ENCODE data around the gene STAB2. TPM values are rescaled to one million over a fixed set of nuclear protein-coding genes. Genes with fewer than 3 reads are reported as not detected.
A peak's percentile ranks its signal among the peaks of the same experiment; 100 is the strongest.

The STAB2 gene
- total and polyA plus RNA-seq, 7 experiments from 2014 or later: not detected

DNA sequence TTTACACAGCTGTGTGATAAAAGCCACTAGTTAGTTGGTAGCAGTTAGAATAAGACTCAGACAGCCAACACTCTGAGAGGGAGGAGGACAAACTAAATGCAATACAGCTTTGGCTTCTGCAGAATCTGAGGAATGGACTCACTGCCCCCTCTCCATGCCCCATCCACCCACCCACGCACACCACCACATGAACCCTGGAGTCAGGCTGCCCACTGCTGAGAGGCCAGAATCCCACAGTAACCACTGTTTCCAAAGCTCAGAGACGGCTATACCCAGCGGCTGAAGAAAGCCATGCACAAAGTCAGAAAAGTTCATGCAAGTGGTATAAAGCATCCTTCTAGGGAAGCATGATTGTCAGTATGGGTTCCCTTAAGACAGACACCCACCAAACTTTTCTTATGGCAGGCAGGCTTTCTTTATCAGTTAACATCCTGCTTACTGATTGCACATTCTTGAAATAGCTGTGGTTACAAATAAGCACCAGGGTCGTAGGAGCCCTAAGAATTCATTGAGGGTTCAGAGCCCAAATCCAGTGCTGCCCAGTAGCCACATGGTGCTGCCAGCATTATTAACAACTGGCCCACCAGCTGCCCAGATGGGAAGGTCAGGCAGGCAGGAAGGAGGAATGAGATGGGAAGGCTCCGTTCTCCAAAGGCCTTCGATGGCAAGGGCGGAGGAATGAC is 192.5 kb downstream of the STAB2 start:
- no peak overlapping the region for H3K27ac Mint-ChIP-seq
- no peak overlapping the region for H3K27ac ChIP-seq (ENCODE audit: low read depth, low read length)
- intact Hi-C loops (cut with micrococcal nuclease): no loop called here
- no peaks in the 10 kb centered on the region for H3K4me1 Mint-ChIP-seq
- H3K4me1 ChIP-seq (ENCODE audit: control insufficient read depth in 2 of 2, insufficient read depth in 2 of 2, low read length in 2 of 2): no peaks in the 10 kb centered on the region
- no peak overlapping the region for H3K4me3 ChIP-seq (ENCODE audit: low read length)
- no peaks in the 10 kb centered on the region for H3K27me3 ChIP-seq (ENCODE audit: control insufficient read depth in 2 of 2, insufficient read depth in 2 of 2, low read length in 2 of 2)
- peaks cover 2 to 76% (median 49%) of the 10 kb centered on the region in 5 donors for H3K36me3 Mint-ChIP-seq
- H3K9me3 Mint-ChIP-seq: peaks cover 0 to 2% (median 0%) of the 10 kb centered on the region in 11 donors
- no peaks in the 10 kb centered on the region for H3K9me3 ChIP-seq (ENCODE audit: control insufficient read depth in 2 of 3, low read length in 3 of 3)
- H3K36me3 ChIP-seq (ENCODE audit: control insufficient read depth in 2 of 3, insufficient read depth in 3 of 3, low read length in 3 of 3): peaks cover 0 to 31% (median 0%) of the 10 kb centered on the region in 3 experiments
- POLR2A ChIA-PET: no interaction called here
- ATAC-seq (no peak), DNase-seq (no peak)
- H3K27me3 Mint-ChIP-seq: no peaks in the 10 kb centered on the region
- H3K4me3 Mint-ChIP-seq: no peak overlapping the region
- CTCF ChIA-PET: no interaction called here

DNA sequence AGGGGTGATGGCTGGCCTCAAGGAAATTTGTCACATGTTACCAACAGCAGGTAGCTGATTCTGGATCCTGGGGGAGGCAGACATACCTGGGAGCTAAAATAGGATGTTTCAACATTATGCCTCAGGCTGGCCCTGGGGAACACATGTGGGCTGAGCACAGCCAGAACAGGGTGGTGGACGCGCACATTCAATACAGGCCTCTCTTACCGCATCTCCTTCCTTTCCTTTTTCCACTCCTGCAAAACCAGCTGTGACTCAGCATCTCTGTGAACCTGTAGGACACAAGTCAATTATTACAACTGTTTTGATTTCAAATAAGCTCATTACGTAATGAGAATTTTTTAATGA is 193.0 kb downstream of the STAB2 start:
- Mint-ChIP-seq H3K4me1 (no peaks in the 10 kb centered on the region), H3K36me3 (peaks cover 2 to 78% (median 49%) of the 10 kb centered on the region in 5 donors), H3K4me3 (no peak overlapping the region), H3K9me3 (no peaks in the 10 kb centered on the region), H3K27ac (no peak overlapping the region), H3K27me3 (no peaks in the 10 kb centered on the region)
- ATAC-seq: no peak
- Histone ChIP-seq H3K27ac (ENCODE audit: low read depth, low read length) (no peak overlapping the region), H3K27me3 (ENCODE audit: control insufficient read depth in 2 of 2, insufficient read depth in 2 of 2, low read length in 2 of 2) (no peaks in the 10 kb centered on the region), H3K36me3 (ENCODE audit: control insufficient read depth in 2 of 3, insufficient read depth in 3 of 3, low read length in 3 of 3) (peaks cover 0 to 36% (median 0%) of the 10 kb centered on the region in 3 experiments), H3K9me3 (ENCODE audit: control insufficient read depth in 2 of 3, low read length in 3 of 3) (no peaks in the 10 kb centered on the region), H3K4me1 (ENCODE audit: control insufficient read depth in 2 of 2, insufficient read depth in 2 of 2, low read length in 2 of 2) (no peaks in the 10 kb centered on the region), H3K4me3 (ENCODE audit: low read length) (no peak overlapping the region)
- ChIA-PET POLR2A (no interaction called here), CTCF (no interaction called here)
- intact Hi-C loops (cut with micrococcal nuclease): no loop called here
- DNase-seq: no peak

DNA sequence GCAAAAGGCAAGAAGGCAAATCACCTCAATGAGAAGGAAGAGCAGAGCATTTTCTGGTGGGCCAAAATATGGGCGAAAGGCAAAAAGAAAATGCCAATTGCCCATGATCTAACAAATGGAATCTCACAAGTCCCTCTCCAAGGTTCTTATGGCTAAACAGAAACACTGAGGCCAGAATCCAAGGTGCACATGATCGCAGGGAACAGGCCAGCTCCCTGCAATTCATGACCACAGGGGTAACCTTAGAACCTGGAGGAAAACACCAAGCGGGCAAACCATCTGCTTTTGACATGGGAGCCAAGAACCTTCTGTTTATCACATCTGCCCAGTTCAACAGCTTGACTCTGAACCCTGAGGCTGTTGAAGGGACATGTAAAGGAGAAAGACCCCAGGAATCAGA is 193.9 kb downstream of the STAB2 start:
- Mint-ChIP-seq H3K4me1 (no peaks in the 10 kb centered on the region), H3K4me3 (no peak overlapping the region), H3K27ac (no peak overlapping the region), H3K27me3 (no peaks in the 10 kb centered on the region), H3K9me3 (peaks cover 0 to under 1% (median 0%) of the 10 kb centered on the region in 11 donors), H3K36me3 (peaks cover 3 to 75% (median 53%) of the 10 kb centered on the region in 5 donors)
- no peaks in the 10 kb centered on the region for H3K27me3 ChIP-seq (ENCODE audit: control insufficient read depth in 2 of 2, insufficient read depth in 2 of 2, low read length in 2 of 2)
- no peaks in the 10 kb centered on the region for H3K4me1 ChIP-seq (ENCODE audit: control insufficient read depth in 2 of 2, insufficient read depth in 2 of 2, low read length in 2 of 2)
- H3K36me3 ChIP-seq (ENCODE audit: control insufficient read depth in 2 of 3, insufficient read depth in 3 of 3, low read length in 3 of 3): peaks cover 0 to 39% (median 0%) of the 10 kb centered on the region in 3 experiments
- ChIA-PET CTCF (no interaction called here), POLR2A (no interaction called here)
- H3K9me3 ChIP-seq (ENCODE audit: control insufficient read depth in 2 of 3, low read length in 3 of 3): no peaks in the 10 kb centered on the region
- no peak for DNase-seq
- intact Hi-C loops (cut with micrococcal nuclease): no loop called here
- no peak overlapping the region for H3K27ac ChIP-seq (ENCODE audit: low read depth, low read length)
- ATAC-seq: no peak
- no peak overlapping the region for H3K4me3 ChIP-seq (ENCODE audit: low read length)

DNA sequence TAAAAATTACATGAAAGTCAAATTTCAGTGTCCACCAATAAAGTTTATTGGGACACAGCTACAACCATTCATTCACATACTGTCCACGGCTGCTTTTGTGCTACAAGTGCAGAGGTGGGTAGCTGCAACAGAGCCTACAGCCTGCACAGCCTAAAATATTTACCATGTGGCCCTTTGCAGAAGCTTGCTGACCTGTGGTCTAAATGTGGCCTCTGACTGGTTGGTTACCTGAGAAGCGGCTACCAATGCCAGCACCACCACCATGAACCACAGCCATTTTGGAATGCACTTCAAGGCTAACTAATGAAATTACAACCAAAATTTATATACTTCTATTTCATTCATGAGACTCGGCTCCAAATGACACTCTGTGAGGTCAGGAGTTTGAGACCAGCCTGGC is 195.3 kb downstream of the STAB2 start:
- POLR2A ChIA-PET: no interaction called here
- H3K27me3 Mint-ChIP-seq: no peaks in the 10 kb centered on the region
- ATAC-seq: no peak
- Histone ChIP-seq H3K4me3 (ENCODE audit: low read length) (no peak overlapping the region), H3K27ac (ENCODE audit: low read depth, low read length) (no peak overlapping the region), H3K9me3 (ENCODE audit: control insufficient read depth in 2 of 3, low read length in 3 of 3) (no peaks in the 10 kb centered on the region), H3K4me1 (ENCODE audit: control insufficient read depth in 2 of 2, insufficient read depth in 2 of 2, low read length in 2 of 2) (no peaks in the 10 kb centered on the region), H3K27me3 (ENCODE audit: control insufficient read depth in 2 of 2, insufficient read depth in 2 of 2, low read length in 2 of 2) (no peaks in the 10 kb centered on the region), H3K36me3 (ENCODE audit: control insufficient read depth in 2 of 3, insufficient read depth in 3 of 3, low read length in 3 of 3) (peaks cover 0 to 28% (median 0%) of the 10 kb centered on the region in 3 experiments)
- no peak overlapping the region for H3K4me3 Mint-ChIP-seq
- H3K9me3 Mint-ChIP-seq: peaks cover 0 to 1% (median 0%) of the 10 kb centered on the region in 11 donors
- no peak overlapping the region for H3K27ac Mint-ChIP-seq
- intact Hi-C loops (cut with micrococcal nuclease): no loop called here
- no peak for DNase-seq
- peaks cover 3 to 66% (median 46%) of the 10 kb centered on the region in 5 donors for H3K36me3 Mint-ChIP-seq
- no peaks in the 10 kb centered on the region for H3K4me1 Mint-ChIP-seq
- CTCF ChIA-PET: no interaction called here

DNA sequence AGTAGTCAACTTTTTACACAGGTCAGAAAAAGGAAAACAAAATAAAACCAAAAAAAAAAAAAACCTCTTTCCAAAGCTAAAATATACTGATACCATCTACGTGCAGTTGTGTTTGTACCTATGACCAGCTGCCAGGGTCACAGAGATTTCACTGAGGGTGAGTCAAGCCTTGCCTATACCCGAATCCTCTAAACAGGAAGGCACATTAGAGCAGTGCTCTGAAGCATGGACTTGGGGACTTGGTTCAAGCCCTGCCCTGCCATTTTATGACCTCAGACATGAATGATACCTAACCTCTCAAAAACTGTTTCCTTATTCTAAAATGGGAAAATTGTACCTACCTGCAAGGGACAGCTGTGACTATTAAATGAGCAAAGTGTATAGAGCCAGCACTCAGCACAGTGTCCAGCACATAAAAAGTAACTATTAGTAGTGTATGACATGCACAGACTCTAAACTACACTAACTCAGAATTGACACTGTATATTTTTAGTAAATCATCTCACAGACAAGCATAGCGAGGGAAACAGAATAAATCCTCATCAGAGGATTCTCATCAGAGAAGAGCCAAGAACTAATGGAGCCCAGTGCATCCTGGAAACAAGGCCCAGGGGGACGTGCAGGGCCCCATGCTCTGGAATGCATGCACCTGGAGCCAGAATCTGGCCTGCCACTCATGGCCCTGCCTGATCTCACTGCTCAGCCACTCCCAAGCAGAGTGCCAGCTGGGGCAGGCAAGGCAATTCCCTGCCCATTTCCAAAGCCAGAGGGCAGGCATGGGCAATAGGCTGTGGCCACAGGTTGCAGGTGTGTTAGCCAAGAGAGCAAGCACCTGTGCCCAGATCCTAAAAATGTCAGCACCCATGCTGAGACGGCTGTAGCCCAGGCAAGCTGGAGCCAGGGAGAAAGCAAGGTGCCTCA is 196.9 kb downstream of the STAB2 start:
- peaks cover 0 to 24% (median 0%) of the 10 kb centered on the region in 3 experiments for H3K36me3 ChIP-seq (ENCODE audit: control insufficient read depth in 2 of 3, insufficient read depth in 3 of 3, low read length in 3 of 3)
- H3K27me3 Mint-ChIP-seq: no peaks in the 10 kb centered on the region
- H3K4me3 ChIP-seq (ENCODE audit: low read length): no peak overlapping the region
- H3K4me1 Mint-ChIP-seq: no peaks in the 10 kb centered on the region
- no peak for ATAC-seq
- no peak overlapping the region for H3K27ac ChIP-seq (ENCODE audit: low read depth, low read length)
- no peak for DNase-seq
- no peaks in the 10 kb centered on the region for H3K27me3 ChIP-seq (ENCODE audit: control insufficient read depth in 2 of 2, insufficient read depth in 2 of 2, low read length in 2 of 2)
- intact Hi-C loops (cut with micrococcal nuclease): no loop called here
- peaks cover 0 to 1% (median 0%) of the 10 kb centered on the region in 11 donors for H3K9me3 Mint-ChIP-seq
- CTCF ChIA-PET: no interaction called here
- POLR2A ChIA-PET: no interaction called here
- peaks cover 3 to 52% (median 39%) of the 10 kb centered on the region in 5 donors for H3K36me3 Mint-ChIP-seq
- no peak overlapping the region for H3K4me3 Mint-ChIP-seq
- no peaks in the 10 kb centered on the region for H3K9me3 ChIP-seq (ENCODE audit: control insufficient read depth in 2 of 3, low read length in 3 of 3)
- H3K27ac Mint-ChIP-seq: peak overlapping the region in 1 of 9 donors; percentile 81
- H3K4me1 ChIP-seq (ENCODE audit: control insufficient read depth in 2 of 2, insufficient read depth in 2 of 2, low read length in 2 of 2): no peaks in the 10 kb centered on the region

DNA sequence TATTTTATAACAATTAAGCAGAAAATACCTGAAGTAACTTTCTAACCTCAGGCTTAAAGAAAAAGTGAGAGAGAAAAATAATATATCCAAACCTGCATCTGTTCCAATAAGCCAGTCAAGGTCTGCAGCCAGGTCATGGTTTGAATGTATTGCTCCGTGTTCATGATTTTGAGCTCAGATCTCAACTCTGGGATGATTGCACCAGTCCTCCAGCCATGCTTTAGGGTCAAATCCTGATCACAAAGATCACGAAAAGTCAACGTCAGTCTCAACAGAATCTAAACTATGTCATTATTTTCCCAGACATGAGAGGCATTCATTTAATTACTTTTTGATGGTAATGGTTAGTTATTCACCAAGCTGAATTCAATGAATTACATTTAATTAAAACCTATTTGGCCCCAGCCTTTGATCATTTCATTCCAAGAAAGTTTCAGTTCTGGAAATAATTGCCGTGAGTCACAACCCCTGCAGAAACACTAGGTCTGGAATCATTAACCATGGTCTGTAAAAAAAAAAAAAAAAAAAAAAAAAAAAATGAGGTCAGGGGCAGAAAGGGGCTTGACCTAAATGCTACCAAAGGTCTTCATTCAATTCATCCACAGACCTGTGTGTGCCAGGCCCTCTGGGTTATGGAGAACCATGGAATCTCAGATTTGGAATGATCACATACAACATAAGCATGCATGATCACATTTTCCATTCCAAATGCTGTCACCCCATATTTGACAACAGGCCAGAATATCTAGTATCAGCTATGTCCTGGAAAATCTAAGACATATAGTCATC is 198.4 kb downstream of the STAB2 start:
- intact Hi-C loops (cut with micrococcal nuclease): no loop called here

More for the DNA sequence above, 198.4 kb downstream of the STAB2 start:
- POLR2A ChIA-PET: no interaction called here
- Histone ChIP-seq H3K4me3 (ENCODE audit: low read length) (no peak overlapping the region), H3K27me3 (ENCODE audit: control insufficient read depth in 2 of 2, insufficient read depth in 2 of 2, low read length in 2 of 2) (no peaks in the 10 kb centered on the region), H3K9me3 (ENCODE audit: control insufficient read depth in 2 of 3, low read length in 3 of 3) (no peaks in the 10 kb centered on the region), H3K27ac (ENCODE audit: low read depth, low read length) (no peak overlapping the region), H3K4me1 (ENCODE audit: control insufficient read depth in 2 of 2, insufficient read depth in 2 of 2, low read length in 2 of 2) (no peaks in the 10 kb centered on the region), H3K36me3 (ENCODE audit: control insufficient read depth in 2 of 3, insufficient read depth in 3 of 3, low read length in 3 of 3) (peaks cover 0 to 14% (median 0%) of the 10 kb centered on the region in 3 experiments)
- no peak for ATAC-seq
- no peak overlapping the region for H3K4me3 Mint-ChIP-seq
- no peak overlapping the region for H3K27ac Mint-ChIP-seq
- no peaks in the 10 kb centered on the region for H3K4me1 Mint-ChIP-seq
- peaks cover 2 to 41% (median 28%) of the 10 kb centered on the region in 5 donors for H3K36me3 Mint-ChIP-seq
- H3K27me3 Mint-ChIP-seq: no peaks in the 10 kb centered on the region
- CTCF ChIA-PET: interaction anchor here (0.8 kb wide), 1 partner anchor 12 kb away, joined by 3 read pairs; no protein-coding TSS in a partner anchor
- peaks cover 0 to 1% (median 0%) of the 10 kb centered on the region in 11 donors for H3K9me3 Mint-ChIP-seq
- no peak for DNase-seq
